ENCODE measurements around the gene TNS1.

TNS1 gene

DNA sequence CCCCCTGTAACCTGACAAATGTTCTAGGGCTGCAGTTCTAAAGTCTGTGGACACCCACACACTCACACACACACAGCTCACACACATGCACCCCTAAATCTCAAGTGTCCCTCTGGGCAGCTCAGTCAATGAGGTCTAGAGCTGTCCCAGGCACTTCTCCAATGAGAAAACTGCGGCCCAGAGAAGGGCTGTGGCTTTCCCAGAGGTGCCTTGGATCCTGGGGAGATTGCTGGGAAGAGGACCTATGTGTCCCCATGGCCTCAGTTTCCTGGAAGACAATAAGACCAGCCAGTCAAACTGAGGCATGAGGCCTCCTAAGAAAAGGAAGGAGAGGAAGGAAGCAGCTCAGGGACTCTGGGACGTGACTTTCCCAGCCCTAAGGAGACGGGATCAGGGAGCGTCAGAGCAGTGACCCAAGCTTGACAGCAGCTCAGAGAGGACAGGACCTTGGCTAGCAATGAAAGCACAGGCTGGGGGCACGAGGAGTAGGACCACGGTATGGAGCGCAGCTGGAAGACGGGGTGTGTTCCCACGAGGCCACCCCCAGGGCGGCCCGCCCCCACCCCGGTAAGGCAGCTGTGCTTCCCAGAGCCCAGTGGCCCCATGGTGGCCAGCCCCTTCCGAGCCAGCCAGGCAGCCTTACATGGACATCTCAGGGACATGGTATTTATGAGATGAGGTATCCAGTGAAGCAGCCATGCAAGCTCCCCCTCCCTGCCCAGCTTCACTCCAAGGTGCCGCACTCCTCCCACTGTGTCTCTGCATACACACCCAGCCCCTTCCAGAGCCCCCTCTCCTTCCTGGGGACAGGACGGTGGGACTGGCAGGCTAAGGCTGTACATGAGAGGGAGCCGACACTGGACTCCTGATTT, 46.0 kb downstream of the TNS1 start:
- DNase-seq (ENCODE audit: low spot score): no peak

DNA sequence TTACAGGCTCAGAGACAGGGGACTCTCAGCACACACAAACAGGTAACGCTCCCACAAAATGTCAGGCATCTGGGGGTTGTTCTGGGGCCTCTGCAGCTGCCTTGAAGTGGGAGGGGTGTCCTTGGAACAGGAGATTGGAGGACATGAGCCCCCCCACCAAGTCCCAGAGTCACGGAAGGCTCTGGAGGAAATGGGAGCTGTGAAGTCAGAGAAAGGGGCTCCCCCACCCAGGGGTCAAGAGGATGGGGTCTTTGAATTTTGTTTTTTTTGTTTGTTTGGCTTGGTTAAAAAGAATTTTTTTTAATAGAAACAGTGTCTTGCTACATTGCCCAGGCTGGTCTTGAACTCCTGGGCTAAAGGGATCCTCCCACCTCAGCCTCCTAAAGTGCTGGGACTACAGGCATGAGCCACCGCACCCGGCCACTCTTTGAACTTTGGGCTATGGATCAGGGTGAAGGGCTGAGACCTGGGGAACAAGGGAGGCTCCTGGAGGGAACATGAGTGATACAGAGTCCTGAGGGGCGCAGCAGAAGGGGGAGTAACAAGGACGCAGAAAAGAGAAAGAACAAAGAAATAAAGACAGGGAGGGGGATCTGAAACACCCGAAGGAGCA, 46.8 kb downstream of the TNS1 start:
- DNase-seq (ENCODE audit: low spot score): no peak

DNA sequence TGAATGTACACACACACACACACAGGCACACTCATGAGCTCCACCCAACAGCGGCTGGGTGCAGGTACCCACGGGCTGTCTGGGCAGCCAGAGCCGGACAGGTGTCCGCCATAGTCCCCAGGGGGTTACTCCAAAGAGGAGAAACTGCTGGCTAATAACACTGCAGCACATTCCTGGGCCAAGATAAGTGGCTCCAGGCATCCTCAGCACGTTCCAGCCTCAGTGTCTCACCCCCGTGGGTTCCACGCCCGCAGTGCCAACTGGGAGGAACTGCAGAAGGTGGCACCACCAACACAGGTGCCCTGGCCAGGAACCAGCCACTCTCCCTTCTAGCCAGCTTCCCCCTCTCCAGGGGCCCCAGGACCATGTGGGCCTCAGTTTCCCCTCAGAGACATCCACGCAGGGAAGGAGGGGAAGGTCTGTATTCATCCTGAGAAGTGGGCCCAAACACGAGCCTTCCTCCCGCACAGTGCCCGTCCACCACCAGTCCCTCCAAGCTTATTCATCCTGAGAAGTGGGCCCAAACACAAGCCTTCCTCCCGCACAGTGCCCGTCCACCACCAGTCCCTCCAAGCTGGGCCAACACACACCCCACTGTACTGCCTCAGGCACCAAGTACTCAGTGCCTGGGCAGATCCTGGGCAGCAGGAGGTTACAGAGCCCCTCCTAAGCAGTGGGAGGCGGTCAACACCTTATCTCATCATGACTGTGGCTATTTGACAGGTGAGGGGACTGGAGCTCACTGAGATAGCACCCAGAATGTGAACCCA, 47.6 kb downstream of the TNS1 start:
- DNase-seq (ENCODE audit: low spot score): no peak

DNA sequence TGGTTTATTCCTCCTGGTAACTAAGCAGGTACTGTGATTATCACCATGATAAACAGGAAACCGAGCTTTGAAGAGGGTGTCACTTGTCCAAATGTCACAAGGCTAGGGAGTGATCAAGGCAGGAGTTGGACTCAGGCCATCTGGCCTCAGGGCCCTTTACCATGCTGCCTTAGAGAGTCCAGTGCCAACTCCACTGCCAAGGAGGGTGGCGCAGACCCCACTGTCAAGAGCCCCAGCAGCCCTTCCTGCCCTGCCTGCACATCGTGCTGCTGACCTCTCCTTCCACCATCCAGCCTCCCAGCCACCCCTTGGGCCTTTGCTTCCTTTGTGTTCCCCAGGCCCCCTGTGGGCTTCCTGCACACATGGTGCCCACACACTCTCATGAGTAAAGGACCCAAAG, 48.3 kb downstream of the TNS1 start:
- no peak for DNase-seq (ENCODE audit: low spot score)

DNA sequence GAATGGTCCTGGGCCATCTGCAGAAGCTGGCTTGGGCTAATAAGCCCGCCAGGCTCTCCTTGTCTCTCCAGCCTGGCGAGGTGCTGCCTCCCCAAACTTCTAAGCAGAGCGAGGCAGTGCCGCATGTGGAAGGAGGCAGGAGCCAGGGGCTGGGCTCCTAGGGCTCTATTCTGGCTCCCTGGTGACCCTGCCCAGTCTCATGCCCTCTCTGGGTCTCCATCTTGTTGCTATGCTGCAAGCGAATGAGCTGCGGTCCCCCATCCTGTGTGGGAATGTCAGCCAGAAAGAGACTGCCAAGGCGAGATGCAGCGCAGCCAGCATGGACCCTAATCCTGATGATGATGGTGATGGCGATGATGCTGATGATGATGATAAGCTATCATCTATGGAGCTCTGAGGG, 48.7 kb downstream of the TNS1 start:
- no peak for DNase-seq (ENCODE audit: low spot score)

DNA sequence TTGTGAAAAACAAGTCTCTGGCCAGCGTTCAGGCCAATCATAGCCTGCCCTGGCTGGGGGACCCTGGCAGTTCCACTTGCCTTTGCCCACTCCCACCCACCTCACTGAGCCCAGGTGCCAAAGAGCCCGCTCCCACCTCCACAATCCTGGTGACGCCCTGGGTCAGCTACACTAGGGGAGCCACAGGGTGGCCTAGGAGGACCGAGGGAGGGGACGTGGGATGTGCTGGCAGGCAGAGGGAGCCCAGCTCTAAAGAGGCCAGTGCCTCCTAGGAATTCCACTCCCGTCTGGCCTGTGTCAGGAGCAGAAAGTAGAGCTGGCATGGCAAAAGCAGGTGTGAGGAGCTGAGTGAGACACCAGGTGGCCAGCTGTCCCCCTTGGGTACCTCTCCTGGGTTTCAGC, 49.3 kb downstream of the TNS1 start:
- peak; percentile 49 for DNase-seq (ENCODE audit: low spot score)

DNA sequence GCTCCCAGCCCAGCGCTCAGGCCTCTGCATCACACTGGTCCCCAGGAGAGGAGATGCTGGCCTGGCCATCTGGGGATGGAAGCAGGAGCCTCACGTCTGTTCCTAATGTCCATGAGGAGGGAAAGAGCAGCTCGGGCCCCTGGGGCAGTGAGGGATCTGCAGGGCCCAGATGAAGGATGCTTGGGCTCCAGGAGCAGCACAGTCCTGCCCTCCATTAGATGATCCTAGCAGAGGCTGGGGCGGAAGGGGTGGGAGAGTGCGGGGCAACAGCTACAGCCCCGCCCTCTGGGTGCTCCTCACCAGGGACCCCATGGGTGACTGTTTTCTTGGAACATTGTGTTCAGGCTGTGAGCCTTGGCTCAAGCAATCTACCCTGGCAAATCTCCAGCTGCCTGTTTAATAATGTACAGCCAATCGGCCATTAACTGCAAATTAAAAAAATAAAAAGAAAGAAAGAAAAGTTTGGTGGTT, 49.7 kb downstream of the TNS1 start:
- no peak for DNase-seq (ENCODE audit: low spot score)

DNA sequence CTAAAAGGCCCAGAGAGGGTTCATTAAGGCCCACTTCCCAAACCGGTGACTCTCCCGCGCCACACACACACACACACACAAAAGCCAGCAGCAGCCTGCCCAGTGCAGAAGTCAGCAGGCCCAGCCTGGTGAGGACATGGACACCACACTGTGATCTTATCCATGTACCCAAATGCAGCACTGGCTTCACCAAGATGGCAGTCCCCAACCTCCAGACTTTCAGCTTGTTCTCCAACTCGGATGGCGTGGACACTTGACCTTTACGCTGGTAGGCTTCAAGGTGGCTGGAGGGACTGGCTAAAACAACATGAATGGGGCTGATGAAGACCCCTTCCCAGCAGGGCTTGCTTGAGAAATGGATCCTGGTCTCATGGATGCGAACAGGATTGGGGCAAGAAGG, 50.4 kb downstream of the TNS1 start:
- no peak for DNase-seq (ENCODE audit: low spot score)

DNA sequence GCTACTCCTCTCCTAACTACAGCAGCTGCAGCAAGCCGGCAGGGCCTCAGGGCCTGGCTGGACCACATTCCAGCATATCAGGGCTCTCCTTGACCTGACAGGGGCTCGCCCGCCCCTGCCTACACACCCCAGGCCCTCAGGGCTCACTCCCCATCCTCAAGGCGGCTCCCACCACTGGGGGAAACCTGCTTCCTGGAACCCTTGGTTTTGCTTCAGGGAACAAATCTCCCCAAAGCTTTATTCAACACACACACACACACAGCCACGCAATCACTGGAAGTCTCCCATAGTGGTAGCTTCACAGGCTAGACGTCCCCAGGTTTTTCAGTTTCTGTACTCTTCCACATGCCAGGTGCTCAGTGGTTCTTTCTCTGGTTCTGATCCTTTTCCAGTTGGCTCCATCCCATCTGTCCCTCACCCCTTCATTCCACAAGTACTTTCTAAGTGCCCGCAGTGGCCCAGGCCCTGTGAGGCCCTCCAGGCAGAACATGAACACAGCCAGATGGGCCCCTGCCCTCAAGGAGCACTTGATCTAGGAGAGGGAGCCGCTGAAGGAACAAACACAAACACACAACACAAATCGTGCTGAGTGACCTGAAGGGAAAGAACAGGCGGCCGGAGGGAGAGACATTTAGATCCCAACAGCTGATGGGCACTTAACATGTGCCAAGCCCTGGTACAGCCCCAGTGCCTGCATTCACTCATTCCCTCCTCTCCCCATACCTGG, 51.1 kb downstream of the TNS1 start:
- DNase-seq (ENCODE audit: low spot score): no peak

DNA sequence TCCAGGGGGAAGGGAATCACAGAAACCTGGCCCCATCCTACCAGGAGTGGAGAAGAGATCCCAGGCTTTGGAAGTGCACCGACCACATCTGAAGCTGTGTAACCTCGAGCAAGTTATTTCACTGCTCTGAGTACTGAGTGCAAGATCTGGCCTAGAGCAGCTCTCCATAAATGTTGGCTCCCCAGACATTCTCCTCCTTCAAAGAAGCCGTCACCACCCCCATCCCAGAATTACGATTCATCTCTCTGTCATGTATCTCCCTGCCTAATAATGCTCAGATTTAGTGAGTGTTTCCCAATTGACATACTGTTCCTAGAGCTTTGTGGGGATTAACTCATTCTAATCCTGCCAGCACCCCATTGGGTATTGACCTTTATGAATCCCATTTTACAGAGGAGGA, 51.7 kb downstream of the TNS1 start:
- DNase-seq (ENCODE audit: low spot score): no peak

DNA sequence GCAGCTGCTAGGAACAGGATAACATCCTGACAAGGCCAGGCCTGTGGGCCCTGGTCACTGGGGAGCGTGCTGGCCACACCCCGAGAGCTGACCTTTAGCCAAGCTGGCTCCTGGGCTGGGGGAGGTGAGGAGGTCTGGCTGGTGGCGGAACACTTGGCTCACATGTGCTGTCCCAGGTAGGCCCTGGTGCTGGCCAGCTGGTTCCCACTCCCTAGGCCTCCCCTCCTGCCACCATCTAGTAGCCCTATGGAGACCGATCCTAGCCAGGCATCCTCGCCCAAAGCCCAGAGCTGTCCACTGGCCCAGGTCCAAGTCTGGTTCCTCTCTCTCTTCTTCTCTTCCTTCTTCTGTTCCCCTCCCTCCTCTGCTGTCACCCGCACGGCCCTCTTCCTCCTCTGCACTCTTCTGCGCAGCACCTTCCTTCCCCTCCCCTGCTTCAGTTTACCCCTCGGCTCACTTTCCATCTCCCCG, 52.4 kb downstream of the TNS1 start:
- DNase-seq (ENCODE audit: low spot score): no peak

DNA sequence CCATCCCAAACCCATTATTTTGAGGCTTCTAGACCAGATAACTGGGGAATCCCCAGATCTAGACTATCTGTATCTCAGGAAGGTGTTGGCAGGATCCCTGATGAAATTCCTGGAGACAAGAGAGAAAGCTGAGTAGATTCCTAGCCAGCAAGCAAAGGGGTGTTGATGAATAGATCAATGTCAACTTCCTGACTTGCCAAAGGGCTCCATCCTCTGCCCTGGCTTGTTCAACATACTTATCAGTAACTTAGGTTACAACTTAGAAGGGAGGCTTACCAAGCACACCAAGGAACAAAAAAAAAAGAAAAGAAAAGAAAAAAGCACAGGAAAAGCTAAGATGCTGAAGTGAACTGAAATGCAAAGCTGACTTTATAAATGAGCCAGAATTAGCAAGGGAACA, 53.3 kb downstream of the TNS1 start:
- no peak for DNase-seq (ENCODE audit: low spot score)

DNA sequence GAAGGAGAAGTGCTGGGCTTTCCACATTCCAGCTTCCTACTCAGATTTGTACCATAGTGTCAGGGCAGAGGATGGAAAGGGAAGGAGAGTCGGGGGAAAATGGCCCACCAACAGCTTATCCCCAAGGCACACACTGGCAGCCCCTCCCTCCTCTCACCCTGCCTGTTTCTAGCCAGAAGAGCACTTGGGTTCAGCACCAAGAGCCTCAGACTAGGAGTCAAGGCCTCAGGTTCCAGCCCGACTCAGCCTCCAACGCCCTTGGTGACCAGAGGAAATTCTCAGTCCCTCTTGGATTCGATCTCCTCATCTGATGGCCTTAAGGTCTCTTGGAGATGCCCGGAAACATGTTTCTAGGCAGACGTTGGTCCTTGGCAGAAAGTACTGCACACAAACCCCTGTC, 53.9 kb downstream of the TNS1 start:
- DNase-seq (ENCODE audit: low spot score): no peak

DNA sequence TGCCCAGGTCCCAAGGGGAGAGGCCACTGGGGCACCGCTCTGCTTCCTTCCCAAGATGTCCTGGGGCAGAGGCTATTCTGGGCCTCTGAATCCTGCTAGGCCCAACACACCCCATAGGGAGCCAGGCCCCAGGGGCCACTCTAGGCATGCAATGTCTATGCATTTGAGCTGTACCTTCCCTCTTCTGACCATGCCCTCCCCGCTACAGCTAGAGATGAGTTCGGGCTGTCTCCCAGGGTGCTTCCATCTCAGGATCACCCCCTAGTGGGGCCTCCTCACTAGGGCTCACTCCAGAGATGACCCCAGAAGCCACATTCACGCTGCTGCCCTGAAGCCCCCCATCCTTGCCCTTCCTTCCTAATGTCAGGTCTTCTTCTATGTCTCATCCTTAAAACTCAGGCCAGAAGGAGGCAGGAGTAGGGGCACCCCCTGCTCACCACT, 54.4 kb downstream of the TNS1 start:
- DNase-seq (ENCODE audit: low spot score): no peak

DNA sequence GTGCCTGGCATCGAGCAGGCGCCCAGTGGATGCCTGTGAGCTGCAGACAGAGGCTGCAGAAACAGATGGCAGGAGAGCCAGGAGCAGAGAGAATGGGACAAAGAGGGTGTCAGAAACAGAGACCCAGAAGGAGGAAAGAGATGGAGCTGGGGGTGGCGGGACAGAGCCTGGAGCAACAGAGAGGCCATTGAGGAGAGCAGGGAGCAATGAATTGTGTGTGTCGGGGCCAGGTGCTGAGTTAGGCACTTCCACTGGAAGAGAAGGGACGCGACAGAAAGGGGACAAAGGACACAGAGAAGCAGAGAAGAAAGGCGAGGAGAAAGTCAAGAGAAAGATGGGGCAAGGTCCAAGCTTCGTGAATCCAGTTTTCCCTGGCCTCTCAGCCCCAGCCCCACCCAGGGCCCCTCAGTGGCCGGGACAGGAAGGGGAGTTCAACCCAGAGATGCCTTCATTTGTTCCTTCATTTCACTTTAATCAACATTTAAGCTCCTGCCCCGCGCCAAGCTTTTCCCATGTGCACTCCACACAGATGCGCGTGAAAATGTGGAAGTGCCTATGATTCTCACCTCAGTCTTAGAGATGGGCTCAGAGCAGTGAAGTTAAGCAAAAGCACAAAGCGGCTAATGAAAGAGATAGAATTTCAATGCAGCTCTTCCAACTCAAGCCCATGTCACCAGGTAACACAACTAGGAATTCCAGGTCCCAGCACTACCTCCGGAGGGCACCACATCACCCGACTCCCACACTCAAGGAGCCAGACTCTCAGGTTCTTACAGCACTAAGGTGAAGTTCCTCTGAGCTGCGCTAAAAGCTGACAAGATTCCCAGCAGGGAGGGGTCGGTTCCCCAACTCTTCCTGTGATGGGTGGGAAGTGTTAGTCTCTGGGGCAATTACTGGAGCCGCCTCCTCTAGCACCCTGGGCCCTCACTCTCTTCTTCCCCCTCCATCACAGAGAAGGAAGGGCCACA, 55.1 kb downstream of the TNS1 start:
- DNase-seq (ENCODE audit: low spot score): no peak

DNA sequence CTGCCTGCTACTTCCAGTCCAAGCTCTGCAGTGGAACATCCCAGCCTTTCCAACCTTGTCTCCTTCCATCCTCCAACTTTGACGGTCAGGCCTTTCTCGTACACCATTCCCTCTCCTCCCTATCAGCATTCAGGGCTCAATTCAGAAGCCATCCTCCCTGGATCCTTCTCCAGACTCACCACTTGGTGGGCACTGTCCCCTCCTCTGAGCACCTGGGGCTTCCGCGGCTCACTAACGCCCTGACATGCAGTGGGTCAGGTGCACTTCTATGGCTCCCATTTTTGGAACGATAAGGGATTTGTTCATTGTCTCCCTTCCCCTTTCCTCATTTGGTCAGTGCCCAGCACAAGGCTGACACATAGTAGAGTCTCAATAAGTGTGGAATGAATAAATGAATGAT, 56.7 kb downstream of the TNS1 start:
- no peak for DNase-seq (ENCODE audit: low spot score)

DNA sequence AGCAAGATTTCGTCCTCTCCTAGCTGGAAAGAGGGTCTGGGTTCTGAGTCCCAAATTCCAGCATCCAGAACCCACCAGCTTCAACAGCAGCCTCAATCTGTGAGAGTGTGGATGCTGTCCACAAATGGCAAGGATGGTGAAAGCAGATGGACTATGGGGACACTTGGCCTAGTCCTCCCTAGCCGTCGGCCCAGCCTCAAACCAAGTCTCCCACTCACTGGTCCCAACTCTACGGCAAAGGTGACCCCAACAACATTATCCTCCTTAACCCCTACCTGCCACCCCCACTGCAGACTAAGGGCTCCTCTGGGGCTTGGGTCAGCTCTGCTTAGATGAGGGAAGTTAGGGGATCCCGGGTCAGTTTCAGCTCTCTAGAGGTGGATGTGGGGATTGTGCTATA, 57.3 kb downstream of the TNS1 start:
- no peak for DNase-seq (ENCODE audit: low spot score)

DNA sequence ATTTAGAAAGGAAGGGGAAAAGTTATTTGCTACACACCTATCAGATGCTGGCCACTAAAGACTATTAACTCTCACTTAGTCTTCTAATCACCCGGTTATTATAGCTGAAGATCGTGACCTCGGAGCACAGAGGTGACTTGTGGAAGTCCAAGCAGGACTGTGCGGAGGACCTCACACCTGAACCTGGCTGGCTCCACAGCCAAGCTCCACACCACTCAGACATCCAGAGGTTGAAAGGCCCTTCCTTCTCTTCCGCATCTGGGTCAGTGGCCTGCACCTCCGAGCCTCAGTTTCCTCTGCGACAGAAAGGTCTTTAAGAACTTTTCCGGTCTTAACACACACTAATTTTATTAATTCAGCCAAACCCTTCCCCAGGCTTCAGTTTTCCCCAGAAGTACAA, 57.9 kb downstream of the TNS1 start:
- DNase-seq (ENCODE audit: low spot score): no peak

DNA sequence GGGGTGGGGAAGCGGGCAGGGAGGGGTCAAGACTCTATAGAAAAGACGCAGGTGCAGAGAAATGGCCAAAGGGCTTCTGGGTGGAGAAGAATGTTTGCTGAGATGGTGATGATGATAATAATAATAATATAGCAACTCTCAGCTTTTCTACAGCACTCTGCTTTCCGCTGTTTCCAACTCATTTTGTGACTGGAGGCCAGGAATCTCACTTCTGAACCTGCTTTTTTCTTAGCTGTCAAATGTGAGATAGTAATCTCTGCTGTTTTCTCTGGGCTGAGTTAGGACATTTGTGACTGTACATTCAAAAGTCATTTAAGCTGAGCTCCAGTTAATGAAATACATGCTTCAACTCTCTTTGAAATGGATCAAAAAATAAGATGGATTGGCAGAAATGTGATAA, 58.4 kb downstream of the TNS1 start:
- DNase-seq (ENCODE audit: low spot score): no peak

DNA sequence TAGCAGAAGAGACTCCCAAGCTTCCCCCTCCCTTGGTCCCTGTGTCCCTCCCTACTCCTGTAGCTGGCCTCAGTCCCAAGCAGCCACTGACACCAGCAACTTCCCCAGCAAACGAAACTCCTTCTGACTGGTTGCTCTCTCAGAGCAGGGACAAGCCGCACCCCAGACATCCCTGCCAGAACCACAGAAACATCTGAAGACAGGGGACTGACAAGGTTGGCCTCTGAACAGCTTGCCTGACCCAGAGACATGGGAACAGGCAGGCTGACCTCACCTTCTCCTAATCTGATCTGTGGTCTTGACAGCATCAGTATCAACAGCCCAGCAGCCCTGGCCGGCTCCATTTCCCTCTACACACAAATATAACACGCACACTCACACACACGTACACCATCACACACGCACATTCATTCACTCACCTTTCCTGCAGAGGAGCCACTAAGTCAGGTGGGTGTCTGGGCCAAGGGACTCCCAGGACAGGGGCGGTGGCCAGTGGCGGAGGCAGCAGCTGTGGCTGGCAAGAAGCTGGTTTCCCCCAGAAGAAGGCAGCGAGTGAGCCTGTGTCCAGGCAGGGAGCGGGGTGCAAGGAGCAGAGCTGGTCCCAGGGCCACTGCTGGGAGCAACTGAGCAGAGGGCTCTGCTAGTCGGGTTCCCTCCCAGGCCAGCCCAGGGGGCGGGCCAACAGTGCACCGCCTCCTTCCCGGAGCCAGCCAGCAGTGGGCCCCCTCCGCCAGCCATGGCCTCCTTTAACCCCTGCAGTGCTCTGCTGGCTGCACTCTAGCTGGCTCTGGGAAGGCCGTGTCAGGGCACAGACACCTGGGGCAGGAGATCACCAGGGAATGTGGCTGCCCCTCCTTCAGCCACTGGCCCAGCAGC, 59.1 kb downstream of the TNS1 start:
- DNase-seq (ENCODE audit: low spot score): peak; percentile 86
